ENCODE data around the gene PDGFRB.

PDGFRB gene

DNA sequence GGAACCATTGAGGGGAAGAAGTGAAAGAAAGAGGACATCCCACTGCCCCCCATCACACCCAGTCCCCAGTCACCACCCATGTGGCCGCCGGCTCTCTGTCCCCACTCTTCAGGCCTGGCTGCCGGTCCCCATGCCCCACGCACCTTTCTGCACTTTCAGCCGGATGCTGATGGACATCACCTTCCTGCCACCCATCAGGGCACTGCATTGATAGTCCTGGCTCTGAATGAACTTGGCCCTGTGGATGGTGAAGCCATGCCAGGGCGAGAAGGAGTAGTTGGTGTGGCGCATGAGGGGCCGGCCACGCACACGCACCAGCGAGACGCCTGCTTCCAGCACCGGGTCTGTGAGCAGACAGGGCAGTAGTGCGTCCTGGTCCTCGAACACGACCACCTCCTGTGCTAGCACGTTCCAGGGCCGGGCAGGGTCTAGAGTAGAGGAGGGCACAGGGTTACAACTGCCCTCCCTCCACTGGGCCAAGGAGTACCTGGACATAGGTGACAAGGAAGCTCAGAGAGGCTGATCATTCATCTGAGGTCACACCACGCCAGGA is 75.7 kb downstream of the PDGFRB start:
- Histone ChIP-seq H3K4me1 (ENCODE audit: low read depth, poor library complexity, severe bottlenecking) (no peaks in the 10 kb centered on the region), H3K9ac (no peak overlapping the region), H3K27me3 (ENCODE audit: insufficient read depth, low read depth) (no peaks in the 10 kb centered on the region), H2AFZ (ENCODE audit: low read depth) (no peak overlapping the region), H3K79me2 (ENCODE audit: insufficient read depth, low read depth) (no peaks in the 10 kb centered on the region), H3K36me3 (ENCODE audit: insufficient read depth) (no peaks in the 10 kb centered on the region), H3K4me3 (IDR thresholded peaks at IDR 0.05; ENCODE audit: insufficient read depth, low read depth, low read length) (no peak overlapping the region), H3K4me2 (no peak overlapping the region), H4K20me1 (ENCODE audit: insufficient read depth) (no peaks in the 10 kb centered on the region), H3K27ac (no peak overlapping the region)
- TF ChIP-seq, protein P1, sequence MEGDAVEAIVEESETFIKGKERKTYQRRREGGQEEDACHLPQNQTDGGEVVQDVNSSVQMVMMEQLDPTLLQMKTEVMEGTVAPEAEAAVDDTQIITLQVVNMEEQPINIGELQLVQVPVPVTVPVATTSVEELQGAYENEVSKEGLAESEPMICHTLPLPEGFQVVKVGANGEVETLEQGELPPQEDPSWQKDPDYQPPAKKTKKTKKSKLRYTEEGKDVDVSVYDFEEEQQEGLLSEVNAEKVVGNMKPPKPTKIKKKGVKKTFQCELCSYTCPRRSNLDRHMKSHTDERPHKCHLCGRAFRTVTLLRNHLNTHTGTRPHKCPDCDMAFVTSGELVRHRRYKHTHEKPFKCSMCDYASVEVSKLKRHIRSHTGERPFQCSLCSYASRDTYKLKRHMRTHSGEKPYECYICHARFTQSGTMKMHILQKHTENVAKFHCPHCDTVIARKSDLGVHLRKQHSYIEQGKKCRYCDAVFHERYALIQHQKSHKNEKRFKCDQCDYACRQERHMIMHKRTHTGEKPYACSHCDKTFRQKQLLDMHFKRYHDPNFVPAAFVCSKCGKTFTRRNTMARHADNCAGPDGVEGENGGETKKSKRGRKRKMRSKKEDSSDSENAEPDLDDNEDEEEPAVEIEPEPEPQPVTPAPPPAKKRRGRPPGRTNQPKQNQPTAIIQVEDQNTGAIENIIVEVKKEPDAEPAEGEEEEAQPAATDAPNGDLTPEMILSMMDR (conservative IDR thresholded peaks at IDR 0.05; ENCODE audit: low read depth, low read length) = no peak

DNA sequence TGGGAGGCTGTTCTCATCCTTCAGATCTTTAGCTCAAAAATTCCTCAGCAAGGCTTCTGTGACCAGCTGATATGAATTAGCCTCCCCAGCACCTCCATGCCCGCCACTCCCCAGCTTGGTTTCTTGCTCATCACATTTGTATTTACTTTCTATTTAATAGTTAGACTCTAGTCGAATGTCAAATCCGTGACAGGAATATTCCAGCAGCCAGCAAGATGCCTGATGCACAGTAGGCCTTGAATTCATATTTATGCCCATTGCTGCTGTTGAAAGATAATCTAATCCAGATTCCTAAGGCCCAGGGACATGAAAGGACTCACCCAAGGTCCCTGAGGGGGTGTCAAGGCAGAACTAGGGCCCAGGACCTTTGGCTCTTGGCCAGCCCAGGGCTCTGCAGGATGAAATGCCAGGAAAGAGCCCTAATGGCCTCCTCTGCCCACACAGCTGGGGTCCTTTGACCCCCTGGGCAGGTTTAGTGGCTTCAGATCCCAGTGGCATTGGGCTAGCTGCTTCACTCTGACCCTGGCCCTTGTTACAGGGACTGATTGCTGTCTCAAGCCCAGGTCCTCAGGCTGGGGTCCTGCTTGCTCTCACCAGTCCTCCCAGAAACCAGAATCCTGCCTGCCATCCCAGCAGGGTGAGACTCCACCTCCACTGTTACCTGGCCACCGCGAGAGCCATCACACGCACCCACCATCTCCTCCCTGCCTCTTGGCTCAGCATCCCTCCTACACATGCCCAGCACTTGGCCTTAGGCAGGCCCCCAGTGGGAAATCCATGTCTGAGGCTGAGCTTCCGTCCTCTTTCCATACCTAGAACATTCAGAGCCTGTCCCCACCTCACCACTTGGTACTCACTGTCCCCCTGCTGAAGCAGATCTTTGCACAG is 76.6 kb downstream of the PDGFRB start:
- no peaks in the 10 kb centered on the region for H3K36me3 ChIP-seq (ENCODE audit: insufficient read depth)
- no peak overlapping the region for H3K4me2 ChIP-seq
- no peaks in the 10 kb centered on the region for H4K20me1 ChIP-seq (ENCODE audit: insufficient read depth)

DNA sequence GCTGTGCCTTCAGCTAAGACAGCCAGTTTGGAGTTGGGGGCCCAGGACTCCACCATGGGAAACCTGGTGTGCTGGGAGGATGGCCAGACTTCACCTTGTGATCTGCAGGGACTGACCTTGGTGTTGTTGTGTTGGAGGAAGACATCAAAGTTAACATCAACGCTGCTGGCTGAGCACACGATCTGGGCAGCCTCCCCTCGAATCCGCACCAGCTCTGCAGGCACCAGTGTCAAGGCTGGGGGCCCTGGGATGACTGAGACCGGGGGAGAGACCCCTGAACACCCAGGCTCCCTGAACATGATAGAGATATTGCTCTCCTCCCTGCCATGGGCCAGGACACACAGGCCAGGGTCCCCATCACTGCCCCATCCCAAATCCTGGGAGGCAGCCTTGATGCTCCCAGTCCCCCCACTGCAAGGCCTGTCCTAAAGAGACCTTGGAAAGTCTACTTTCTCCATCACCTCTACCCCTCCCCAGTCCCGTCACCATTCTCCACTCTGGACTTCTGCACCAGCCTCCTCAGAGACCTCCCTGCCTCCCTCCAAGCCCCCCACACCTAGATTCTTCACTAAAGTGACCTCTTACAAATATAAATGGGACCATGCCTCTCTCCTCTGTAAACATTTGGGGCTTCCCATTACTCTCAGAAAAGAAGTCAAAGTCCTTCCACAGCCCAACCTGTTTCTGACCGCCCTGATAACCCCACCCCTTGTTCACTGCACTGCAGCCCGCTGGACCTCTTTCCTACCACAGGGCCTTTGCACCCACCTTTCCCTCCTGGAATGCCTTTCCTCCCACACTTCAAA is 77.4 kb downstream of the PDGFRB start:
- Histone ChIP-seq H3K9ac (no peak overlapping the region), H4K20me1 (ENCODE audit: insufficient read depth) (no peaks in the 10 kb centered on the region), H3K27ac (no peak overlapping the region), H3K4me2 (no peak overlapping the region), H3K27me3 (ENCODE audit: insufficient read depth, low read depth) (no peaks in the 10 kb centered on the region), H3K36me3 (ENCODE audit: insufficient read depth) (no peaks in the 10 kb centered on the region), H3K4me1 (ENCODE audit: low read depth, poor library complexity, severe bottlenecking) (no peaks in the 10 kb centered on the region), H3K4me3 (IDR thresholded peaks at IDR 0.05; ENCODE audit: insufficient read depth, low read depth, low read length) (no peak overlapping the region), H2AFZ (ENCODE audit: low read depth) (no peak overlapping the region), H3K79me2 (ENCODE audit: insufficient read depth, low read depth) (no peaks in the 10 kb centered on the region)
- TF ChIP-seq, protein P1 (conservative IDR thresholded peaks at IDR 0.05; ENCODE audit: low read depth, low read length) = no peak

More for the DNA sequence above, 76.6 kb downstream of the PDGFRB start:
- no peaks in the 10 kb centered on the region for H3K79me2 ChIP-seq (ENCODE audit: insufficient read depth, low read depth)
- no peak overlapping the region for H3K9ac ChIP-seq
- no peak overlapping the region for H3K27ac ChIP-seq
- TF ChIP-seq, protein P1 (conservative IDR thresholded peaks at IDR 0.05; ENCODE audit: low read depth, low read length) = no peak
- no peak overlapping the region for H2AFZ ChIP-seq (ENCODE audit: low read depth)
- no peaks in the 10 kb centered on the region for H3K27me3 ChIP-seq (ENCODE audit: insufficient read depth, low read depth)
- H3K4me1 ChIP-seq (ENCODE audit: low read depth, poor library complexity, severe bottlenecking) = no peaks in the 10 kb centered on the region
- H3K4me3 ChIP-seq (IDR thresholded peaks at IDR 0.05; ENCODE audit: insufficient read depth, low read depth, low read length) = no peak overlapping the region

DNA sequence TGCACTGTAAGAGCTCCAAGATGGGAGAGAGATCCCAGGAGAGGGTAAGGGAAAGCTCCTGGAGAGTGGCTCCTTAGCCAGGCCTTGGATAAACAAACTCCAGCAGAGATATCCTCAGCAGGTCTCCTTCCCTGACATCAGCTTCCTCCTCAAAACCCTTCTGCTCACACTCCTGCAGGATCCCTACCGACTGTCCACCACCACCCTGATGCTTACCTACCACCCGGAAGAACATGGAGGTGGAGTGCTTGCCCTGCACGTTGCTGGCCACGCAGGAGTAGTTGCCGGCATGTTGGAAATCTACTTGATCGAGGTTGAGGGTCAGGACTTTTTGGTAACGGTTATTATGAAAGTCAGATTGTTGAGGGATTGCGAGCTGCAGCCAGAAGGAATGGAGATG is 78.6 kb downstream of the PDGFRB start:
- no peaks in the 10 kb centered on the region for H4K20me1 ChIP-seq (ENCODE audit: insufficient read depth)

More for the DNA sequence above, 78.6 kb downstream of the PDGFRB start:
- Histone ChIP-seq H3K27me3 (ENCODE audit: insufficient read depth, low read depth) (no peaks in the 10 kb centered on the region), H3K36me3 (ENCODE audit: insufficient read depth) (no peaks in the 10 kb centered on the region), H3K4me1 (ENCODE audit: low read depth, poor library complexity, severe bottlenecking) (no peaks in the 10 kb centered on the region), H3K4me2 (no peak overlapping the region), H3K9ac (no peak overlapping the region), H2AFZ (ENCODE audit: low read depth) (no peak overlapping the region), H3K27ac (no peak overlapping the region), H3K79me2 (ENCODE audit: insufficient read depth, low read depth) (no peaks in the 10 kb centered on the region), H3K4me3 (IDR thresholded peaks at IDR 0.05; ENCODE audit: insufficient read depth, low read depth, low read length) (no peak overlapping the region)
- TF ChIP-seq, protein P1 (conservative IDR thresholded peaks at IDR 0.05; ENCODE audit: low read depth, low read length) = no peak
